Measurements from ENCODE around the gene TRDN. TPM values are rescaled to one million over a fixed set of nuclear protein-coding genes. Genes with fewer than 3 reads are reported as not detected.

Gene TRDN
- total RNA-seq, 4 donors from 2014 or later = under 0.01 to 5.6 (median 1.6) TPM; not detected in 1

DNA sequence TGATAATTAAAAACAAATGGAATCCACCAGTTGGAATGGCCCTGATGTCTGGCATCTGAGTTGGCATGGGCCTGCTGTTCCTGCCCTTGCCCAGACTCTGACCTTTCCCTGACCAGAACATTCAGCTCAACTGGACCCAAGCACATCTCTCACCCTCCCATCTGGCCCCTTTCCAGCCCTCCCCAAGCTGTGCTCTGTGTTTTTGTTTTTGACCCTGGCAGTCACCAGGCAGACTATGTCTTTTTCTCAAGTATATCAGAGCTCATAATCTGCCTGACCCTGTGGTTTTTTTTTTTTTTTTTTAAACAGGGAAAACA lies 117.6 kb downstream of the TRDN start:
- Histone ChIP-seq H3K27me3 (no peaks in the 10 kb centered on the region), H3K4me1 (no peaks in the 10 kb centered on the region), H3K4me3 (no peak overlapping the region), H3K9me3 (no peaks in the 10 kb centered on the region), H3K27ac (no peak overlapping the region), H3K36me3 (no peaks in the 10 kb centered on the region)
- DNase-seq = peak; percentile 16 to 27
- TF ChIP-seq POLR2A (IDR thresholded peaks at IDR 0.05) = no peak
- TF ChIP-seq, protein P1, sequence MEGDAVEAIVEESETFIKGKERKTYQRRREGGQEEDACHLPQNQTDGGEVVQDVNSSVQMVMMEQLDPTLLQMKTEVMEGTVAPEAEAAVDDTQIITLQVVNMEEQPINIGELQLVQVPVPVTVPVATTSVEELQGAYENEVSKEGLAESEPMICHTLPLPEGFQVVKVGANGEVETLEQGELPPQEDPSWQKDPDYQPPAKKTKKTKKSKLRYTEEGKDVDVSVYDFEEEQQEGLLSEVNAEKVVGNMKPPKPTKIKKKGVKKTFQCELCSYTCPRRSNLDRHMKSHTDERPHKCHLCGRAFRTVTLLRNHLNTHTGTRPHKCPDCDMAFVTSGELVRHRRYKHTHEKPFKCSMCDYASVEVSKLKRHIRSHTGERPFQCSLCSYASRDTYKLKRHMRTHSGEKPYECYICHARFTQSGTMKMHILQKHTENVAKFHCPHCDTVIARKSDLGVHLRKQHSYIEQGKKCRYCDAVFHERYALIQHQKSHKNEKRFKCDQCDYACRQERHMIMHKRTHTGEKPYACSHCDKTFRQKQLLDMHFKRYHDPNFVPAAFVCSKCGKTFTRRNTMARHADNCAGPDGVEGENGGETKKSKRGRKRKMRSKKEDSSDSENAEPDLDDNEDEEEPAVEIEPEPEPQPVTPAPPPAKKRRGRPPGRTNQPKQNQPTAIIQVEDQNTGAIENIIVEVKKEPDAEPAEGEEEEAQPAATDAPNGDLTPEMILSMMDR (IDR thresholded peaks at IDR 0.05) = no peak
- intact Hi-C loops (cut with DNase I; ENCODE audit: low total_unique reads) = no loop called here

DNA sequence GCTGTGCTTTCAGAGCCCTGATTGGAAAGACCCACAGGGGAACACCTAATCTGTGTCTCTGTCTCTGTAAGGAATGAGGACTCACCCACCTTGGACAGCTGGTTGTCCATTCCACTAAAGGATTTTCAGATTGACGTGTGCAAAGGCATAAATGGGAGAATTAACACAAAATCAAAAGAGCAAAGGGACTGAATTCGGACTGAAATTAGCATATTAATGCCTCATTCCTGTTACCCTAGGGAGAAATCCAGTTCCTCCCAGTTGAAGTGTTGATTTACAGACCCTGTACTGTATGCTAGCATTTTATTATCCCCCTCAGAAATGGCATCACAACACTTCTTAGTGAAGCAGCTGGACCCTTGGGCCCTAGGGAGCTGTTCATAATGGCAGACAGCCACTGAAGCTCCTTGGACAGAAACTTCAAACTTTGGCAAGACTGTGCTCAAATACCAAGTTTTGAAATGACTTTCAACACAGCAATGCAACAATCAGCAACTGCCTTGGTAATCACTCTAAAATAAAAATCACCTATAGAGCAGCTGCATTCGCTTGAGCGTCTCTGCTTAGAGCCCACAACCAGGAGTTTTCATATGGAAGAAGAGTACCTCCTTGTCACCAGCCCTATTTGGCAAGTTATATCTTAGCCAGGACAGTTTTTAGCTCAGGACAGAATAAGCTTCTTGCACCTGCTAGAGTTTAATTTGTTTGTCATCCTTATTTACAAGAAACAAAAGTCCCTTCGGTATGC lies 118.1 kb downstream of the TRDN start:
- H3K4me3 ChIP-seq = no peak overlapping the region
- no peaks in the 10 kb centered on the region for H3K36me3 ChIP-seq
- H3K4me1 ChIP-seq = no peaks in the 10 kb centered on the region
- H3K9me3 ChIP-seq = no peaks in the 10 kb centered on the region
- DNase-seq = no peak
- intact Hi-C loops (cut with DNase I; ENCODE audit: low total_unique reads) = no loop called here
- no peak for TF ChIP-seq POLR2A (IDR thresholded peaks at IDR 0.05)
- TF ChIP-seq, protein P1 (IDR thresholded peaks at IDR 0.05) = no peak
- no peaks in the 10 kb centered on the region for H3K27me3 ChIP-seq
- H3K27ac ChIP-seq = no peak overlapping the region

DNA sequence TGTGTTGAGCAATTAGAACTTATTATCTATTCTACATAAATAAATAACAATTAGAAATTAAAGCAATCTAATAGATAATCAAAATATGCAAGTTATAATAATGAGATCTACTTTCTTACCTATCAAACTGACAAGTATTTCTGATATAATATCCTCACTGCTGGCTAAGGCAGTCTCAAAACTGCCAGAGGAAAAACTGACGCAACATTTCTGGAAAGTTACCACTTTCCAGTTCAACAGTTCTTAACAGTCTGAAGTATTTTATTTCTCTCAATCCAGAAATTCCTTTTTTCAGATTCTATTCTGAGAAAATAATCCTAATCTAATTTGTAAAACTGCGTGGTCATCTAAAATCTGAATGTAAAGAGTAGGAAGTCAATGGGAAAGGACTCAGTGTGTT lies 121.0 kb downstream of the TRDN start:
- Histone ChIP-seq H3K36me3 (no peaks in the 10 kb centered on the region), H3K4me1 (no peaks in the 10 kb centered on the region), H3K9me3 (no peaks in the 10 kb centered on the region), H3K4me3 (no peak overlapping the region), H3K27me3 (no peaks in the 10 kb centered on the region), H3K27ac (no peak overlapping the region)
- intact Hi-C loops (cut with DNase I; ENCODE audit: low total_unique reads) = no loop called here
- no peak for TF ChIP-seq POLR2A (IDR thresholded peaks at IDR 0.05)
- TF ChIP-seq, protein P1 (IDR thresholded peaks at IDR 0.05) = no peak
- DNase-seq = no peak

DNA sequence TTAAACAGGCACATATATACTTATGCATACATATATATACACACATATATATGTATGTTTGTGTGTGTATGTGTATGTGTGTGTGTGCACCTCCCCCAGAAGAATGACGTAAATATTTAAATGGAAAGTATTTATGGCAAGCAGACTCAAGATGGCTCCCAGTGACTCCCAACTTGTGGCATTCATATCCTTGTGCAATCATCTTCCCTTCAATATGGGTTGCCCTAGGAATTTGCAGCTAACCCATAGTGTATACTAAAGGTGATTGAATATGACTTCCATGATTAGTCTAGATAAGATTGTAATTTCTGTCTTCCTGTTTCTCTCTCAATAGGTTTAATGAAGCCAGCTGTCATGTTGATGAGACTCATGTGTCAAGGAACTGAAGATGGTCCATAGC lies 127.6 kb downstream of the TRDN start:
- Histone ChIP-seq H3K36me3 (no peaks in the 10 kb centered on the region), H3K27me3 (no peaks in the 10 kb centered on the region), H3K4me1 (no peaks in the 10 kb centered on the region), H3K27ac (no peak overlapping the region), H3K4me3 (no peak overlapping the region), H3K9me3 (no peaks in the 10 kb centered on the region)
- no peak for DNase-seq
- intact Hi-C loops (cut with DNase I; ENCODE audit: low total_unique reads) = no loop called here
- TF ChIP-seq POLR2A (IDR thresholded peaks at IDR 0.05) = no peak

DNA sequence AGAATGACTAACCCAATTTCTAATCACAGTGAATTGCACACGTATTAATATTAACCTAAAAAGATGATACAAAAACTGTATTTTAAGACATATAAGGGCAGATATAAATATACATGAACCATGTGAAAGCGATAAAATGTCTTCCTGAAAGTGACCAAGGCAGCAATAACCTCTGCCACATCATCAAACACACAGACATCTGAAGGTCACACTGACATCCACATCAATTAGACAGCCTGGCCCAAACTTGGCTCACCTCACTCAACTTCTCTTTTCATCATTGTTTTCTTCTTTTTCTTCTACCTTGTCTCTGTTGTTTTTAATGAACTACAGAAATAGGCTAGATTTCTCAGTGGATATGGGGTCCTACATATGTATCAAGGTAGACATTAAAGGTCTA lies 128.5 kb downstream of the TRDN start:
- H3K4me1 ChIP-seq = no peaks in the 10 kb centered on the region
- no peak for DNase-seq
- H3K27ac ChIP-seq = no peak overlapping the region
- no peaks in the 10 kb centered on the region for H3K36me3 ChIP-seq
- intact Hi-C loops (cut with DNase I; ENCODE audit: low total_unique reads) = no loop called here
- H3K4me3 ChIP-seq = no peak overlapping the region
- H3K27me3 ChIP-seq = no peaks in the 10 kb centered on the region
- TF ChIP-seq, protein P1 (IDR thresholded peaks at IDR 0.05) = no peak
- no peak for TF ChIP-seq POLR2A (IDR thresholded peaks at IDR 0.05)
- no peaks in the 10 kb centered on the region for H3K9me3 ChIP-seq

DNA sequence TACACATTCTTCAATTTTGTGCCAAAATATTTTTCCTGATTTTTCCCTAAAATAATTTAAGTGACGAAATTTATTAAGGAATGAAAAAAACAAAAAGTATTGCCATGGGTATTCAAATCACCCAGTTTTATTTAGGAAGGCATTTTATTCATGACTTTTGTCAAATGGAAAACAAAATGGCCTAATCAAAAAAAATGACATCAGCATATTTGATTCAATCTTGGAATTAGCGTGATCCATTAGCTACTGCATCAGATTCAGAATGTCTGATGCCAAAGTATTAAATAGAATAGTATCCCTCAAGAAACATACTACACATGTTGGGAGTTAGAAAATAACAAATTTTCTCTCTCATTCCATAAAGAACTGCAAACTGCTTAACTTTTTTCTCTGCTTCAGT lies 129.2 kb downstream of the TRDN start:
- Histone ChIP-seq H3K27ac (no peak overlapping the region), H3K36me3 (no peaks in the 10 kb centered on the region), H3K27me3 (no peaks in the 10 kb centered on the region), H3K4me1 (no peaks in the 10 kb centered on the region), H3K4me3 (no peak overlapping the region), H3K9me3 (no peaks in the 10 kb centered on the region)
- TF ChIP-seq POLR2A (IDR thresholded peaks at IDR 0.05) = no peak
- TF ChIP-seq, protein P1 (IDR thresholded peaks at IDR 0.05) = no peak
- no peak for DNase-seq
- intact Hi-C loops (cut with DNase I; ENCODE audit: low total_unique reads) = no loop called here
